Left forelimb (tissue), 1 donor: ENCODE results near the gene LGALSL.

Experiments used
- DNase-seq: peaks from one replicate; pipeline ENCODE4 v3.0.0-alpha.2; 2018; ENCODE audit warnings: low spot score

Gene LGALSL

DNA sequence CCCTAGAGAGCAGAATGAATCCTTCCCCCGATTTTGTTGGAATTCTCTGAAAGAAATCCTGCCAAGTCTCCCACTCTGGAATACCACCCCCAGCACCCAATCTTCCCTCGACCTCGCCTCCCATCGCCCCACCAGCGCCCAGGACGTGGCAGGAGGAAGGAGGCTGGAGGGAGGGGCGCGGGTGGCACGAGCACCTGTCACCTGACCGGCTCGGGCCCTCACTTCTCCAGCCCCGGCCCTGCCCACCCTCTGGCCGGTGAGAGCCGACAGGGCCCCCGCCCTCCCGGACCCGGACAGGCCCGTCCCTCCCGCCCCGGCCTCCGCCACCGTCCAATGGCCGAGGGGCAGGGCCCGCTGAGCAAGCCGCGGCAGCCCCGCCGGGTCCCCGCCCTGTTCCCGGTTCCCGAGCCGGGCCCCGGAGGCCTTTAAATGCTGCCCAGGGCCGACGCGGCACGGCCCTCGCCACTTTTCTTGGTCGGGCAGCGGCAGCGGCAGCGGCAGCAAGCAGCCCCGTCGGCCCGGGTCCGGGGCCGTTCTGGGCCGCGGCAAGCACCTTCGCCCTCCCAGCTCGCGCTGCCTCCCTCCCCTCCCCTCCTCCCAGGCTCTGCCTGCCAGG, at the start of gene LGALSL:
Gene LGALSL, plus strand, starts transcription at position 393 of the 616 bp plus-strand sequence. CDS start 384 bp downstream, outside the sequence.
- DNase-seq, result peak; percentile 89

DNA sequence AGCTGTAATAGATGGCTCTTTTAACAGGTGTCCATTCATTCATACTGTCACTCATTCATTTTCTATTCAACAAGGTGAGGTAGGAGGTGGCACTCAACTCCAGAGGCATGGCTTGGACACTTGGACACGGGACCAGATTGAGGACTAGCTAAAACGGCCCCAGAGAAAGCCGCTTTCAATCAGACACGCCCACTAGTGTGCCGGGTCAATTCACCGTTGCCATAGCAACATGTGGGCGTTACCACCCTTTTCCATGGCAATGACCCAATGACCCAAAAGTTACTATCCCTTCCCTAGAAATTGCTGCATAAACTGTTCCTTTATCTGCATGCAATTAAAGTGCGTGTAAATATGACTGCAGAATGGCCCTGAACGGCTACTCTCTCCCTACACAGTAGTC, 49.2 kb upstream of the LGALSL start:
- no peak for DNase-seq

DNA sequence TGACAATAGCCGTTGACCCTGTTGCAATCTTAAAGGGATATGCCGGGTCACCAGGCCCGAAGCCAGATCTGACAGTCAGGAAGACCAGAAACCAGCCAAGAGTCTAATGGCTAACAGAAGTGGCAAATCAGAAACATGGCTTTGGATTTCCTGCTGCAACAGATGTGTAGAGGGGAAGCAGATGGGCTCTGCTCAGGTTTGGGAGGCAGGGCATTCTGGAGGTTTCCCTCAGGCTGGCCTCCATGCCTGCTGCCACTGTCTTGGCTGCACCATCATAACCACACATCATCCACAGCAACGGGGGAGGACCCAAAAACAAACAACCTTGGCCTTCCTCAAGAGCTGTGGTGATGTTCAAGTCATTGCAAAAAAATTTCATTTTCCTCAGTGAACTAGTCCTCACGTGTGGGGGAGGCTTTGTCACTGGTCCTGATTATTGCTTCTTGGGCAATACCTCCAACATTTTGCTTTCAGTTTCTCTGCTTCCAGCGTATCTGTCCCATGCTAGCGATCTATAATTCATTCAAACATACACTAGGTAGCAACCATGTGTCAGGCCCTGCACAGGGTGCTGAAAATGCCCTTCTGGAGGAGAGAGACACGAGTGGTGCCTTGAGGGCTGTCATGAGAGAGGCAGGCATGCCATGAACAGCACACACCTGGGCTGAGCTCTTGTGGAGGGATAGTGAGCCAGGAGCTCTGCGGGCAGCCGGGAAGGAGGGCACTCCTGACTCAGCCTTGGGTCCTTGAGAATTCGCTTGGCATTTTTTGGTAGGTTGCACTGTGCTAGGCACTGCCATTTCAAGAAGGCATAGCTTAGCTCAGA, 48.2 kb upstream of the LGALSL start:
- DNase-seq, result no peak

DNA sequence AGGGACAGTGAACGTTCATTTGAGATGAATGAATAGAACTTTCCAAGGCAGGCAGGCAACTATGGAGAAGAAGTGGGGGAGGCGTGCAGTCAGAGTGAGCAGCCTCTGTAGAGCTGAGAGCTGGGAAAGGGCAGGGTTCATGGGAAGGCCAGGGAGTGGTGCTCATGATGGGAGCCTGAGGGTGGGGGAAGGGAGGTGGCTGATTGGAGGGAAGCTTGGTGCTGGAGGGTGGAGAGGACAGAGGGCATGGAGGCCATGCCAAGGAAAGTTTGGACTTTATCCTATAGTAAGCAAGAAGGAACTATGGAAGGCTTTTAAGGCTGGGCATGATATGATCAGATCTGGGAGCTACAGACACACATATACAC, 47.6 kb upstream of the LGALSL start:
- no peak for DNase-seq

DNA sequence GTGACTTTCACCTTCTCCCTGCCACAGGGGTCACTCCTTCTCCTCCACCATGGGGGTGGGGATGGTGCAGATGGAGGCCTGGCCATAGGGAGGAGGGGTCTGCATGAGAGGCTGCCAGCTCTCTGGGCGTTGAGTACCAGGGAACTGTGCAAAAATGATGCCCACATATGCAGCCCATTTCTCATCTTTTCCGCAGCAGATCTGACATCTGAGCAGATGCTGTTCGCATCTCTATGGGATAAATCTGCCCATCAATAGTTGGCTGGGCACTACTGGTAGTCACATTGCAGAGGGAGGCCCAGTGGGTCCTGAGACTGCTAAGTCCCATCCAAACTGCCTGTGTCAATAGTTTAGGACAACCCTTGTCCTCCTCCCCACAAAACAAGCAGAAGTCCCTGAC, 45.9 kb upstream of the LGALSL start:
- no peak for DNase-seq

DNA sequence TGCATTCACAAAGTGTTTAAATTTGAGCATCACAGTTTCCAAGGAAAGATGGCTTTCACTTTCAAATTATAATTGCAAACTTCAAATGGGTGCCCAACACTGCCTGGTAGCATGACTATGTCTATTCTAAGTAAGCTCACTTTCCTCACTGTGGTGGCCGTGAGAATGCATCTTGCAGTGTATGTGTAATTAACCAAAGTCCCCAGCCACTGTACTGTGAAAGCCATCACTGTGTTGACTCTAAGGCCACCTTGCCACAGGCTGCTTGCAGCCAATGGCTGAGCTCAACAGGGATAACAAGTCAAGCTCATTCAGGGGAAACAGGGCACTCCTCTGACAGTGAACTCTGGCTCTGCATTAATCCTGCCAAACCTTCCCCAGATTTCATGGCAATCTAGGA, 43.3 kb upstream of the LGALSL start:
- no peak for DNase-seq

DNA sequence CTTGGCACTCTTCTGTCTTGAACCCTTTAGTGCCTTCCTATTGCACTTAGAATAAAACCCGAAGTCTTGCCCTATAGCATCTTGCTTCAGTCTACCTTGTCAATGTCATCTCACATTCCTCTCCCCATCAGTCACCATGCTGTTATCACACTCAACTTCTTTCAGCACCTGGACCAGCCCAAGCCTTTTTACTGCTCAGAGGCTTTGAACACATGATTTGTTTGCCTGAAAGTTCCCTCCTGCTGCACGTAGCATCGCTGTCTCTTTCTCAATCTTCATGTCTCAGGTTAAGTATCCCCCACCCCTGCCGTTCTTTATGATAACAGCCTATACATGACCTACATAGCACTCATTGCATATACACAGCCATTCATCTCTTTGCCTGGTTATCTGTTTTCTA, 41.3 kb upstream of the LGALSL start:
- DNase-seq, result no peak

DNA sequence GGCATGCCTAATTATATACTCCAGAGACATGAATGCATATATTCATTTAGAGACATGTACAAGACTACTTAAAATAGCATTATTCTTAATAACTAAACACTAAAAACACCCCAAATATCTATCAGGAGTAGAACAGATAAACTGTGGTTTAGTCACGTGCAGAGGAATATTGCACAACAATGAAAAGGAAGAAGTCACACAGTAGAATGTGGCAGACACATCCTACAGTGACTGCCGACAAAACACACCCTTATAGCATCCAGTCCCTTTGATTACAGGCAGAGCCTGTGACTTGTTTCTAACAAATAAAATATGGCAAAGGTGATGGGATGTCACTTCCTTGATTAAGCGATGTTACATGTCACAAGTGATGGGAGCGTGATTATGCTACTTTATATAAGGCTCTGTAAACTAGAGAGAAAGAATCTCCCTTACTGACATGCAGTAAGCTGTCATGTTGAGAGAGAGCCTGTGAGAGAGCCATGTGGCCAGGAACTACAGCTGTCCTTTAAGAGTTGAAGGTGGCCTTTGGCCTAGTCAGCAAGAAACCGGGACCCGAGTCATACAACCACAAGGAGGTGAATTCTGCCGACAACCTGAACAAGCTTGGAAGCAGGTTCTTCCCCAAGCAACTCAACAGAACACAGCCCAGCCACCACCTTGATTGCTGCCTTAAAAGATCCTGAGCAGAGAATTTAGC, 39.1 kb upstream of the LGALSL start:
- DNase-seq, result no peak

DNA sequence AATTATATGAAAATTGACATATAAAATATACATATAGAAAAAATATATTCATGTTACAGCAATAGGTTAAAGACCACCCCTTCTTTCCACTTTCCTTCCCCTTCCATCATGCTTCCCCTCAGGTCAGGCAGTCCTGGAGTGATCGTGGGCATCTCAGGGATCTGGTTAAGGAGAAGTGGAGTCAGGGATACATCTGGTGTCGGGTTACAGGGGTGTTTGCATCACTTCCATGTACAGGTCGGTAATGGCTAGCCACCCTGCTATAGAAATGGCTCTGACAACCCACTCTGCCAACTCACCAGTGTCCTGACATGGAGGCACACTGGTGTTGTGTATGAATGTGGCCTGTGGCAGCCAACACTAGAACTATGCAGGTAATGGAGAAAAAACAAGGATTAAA, 36.3 kb upstream of the LGALSL start:
- DNase-seq, result no peak

DNA sequence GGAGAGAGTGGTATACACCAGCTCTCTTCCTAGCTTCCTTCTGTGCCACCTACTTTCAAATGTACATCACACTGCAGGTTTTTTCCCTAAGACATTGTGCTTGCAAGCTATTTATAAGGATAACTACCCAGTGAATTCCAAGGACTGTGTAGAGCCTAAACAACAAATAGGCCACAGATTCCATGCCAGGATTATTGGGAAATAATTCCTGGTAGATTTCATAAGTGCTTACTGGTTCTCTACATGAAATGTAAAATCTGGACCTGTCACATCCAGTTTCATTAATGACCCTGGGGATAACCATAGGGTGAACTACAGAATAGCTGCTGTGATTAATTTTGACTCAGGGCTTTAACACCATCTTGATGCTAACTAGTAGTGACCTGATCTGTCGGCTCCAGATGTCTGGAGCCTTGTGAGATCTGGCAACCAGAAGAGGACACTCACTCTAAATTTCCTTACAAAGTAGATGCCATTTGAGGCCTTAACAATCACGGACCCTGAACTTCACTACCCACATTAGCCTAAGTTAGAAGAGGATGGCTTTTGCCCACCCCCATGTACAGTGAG, 34.3 kb upstream of the LGALSL start:
- DNase-seq, result no peak

DNA sequence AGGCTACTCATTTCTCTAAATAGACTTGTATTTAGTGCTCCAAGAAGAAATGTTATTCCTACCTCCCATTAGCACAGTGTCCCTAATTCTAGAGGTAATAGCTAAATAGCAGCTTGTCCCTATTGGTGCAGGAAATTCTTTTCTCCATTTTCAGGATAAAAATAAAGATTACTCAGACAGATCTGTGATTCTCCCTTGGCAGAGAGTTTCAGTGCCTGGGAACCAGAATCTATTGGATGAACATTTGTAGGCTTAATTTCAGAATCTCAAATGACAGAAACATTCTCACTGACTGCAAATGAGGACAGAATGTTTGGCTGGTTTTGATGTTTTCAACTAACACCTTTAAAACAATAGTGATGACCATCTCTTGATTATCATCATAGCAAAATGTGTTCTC, 33.3 kb upstream of the LGALSL start:
- DNase-seq, result no peak

DNA sequence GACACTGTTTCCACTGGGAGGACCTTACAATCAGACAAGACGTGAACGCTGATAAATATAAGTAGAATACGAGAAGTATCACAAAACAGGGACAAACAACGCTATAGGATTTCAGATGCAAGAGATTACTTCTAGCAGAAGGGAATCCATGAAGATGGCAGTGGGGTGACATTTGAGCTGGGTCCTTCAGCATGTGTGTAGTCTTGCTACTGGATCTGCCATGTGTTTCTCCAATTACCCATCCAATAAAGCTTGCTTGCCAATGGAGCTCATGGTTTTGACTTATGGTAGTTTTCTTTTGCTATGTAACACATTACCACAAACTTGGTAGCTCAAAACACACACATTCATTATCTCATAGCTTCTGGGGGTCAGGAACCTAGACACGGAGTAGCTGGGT, 32.8 kb upstream of the LGALSL start:
- no peak for DNase-seq

DNA sequence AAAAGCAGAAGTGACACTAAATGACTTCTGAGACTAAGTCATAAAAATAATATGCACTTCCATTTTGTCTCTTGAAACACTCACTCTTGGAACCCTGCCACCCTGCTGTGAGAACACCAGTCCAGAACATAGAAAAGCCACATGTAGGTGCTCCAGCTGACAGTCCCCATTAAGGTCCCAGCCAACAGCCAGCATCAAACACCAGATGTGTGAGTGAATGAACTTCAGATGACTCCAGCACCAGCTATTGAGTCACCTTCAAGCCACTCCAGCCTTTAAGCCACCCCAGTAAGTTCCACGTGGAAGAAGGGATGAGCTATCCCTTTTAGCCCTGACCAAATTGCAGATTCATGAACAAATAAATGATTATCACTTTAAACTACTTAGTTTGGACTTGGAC, 31.5 kb upstream of the LGALSL start:
- no peak for DNase-seq

DNA sequence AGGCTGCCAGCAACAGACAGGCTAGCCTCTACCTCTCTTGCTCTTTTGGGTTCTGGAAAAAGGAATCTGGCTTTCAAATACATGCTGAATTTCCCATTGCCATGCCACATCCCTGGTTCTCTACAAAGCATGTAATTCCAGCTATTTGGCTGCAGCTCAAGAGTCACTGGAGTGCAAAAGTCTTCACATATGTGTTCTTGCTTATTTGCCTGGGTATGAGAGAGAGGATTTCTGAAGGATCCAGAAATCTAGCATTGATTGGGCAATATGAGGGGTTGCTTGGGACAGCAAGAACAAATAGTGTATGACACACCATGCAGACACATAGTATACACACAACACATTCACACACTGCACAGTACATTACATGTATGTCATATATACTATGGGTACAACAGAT, 30.7 kb upstream of the LGALSL start:
- no peak for DNase-seq

DNA sequence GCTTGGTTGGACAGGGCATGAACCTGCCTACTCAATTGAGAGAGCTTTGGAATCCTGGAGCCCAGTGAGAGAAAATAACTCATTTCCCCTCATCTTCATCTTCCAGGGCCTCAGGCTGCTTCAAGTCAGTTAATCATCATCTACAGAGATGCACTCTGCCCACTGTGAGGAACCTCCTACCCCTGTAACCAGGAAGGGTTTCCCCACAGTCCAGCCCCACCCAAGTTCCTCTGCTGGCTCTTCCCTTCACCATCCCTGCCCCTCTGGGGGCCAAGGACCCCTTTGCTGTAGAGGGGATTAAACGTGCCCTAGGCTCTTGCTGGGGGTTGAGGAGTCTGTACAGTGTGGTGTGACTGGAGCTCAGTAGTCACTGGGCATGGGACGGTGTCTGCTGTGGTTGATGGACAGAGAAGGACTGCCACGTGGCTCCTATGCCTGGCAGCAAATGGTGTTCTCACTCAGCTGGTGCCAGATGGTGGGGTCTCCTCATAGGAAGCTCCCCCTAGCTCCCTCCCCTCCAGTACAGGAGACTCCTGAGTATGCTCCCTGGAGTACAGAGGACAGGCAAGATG, 29.5 kb upstream of the LGALSL start:
- no peak for DNase-seq

DNA sequence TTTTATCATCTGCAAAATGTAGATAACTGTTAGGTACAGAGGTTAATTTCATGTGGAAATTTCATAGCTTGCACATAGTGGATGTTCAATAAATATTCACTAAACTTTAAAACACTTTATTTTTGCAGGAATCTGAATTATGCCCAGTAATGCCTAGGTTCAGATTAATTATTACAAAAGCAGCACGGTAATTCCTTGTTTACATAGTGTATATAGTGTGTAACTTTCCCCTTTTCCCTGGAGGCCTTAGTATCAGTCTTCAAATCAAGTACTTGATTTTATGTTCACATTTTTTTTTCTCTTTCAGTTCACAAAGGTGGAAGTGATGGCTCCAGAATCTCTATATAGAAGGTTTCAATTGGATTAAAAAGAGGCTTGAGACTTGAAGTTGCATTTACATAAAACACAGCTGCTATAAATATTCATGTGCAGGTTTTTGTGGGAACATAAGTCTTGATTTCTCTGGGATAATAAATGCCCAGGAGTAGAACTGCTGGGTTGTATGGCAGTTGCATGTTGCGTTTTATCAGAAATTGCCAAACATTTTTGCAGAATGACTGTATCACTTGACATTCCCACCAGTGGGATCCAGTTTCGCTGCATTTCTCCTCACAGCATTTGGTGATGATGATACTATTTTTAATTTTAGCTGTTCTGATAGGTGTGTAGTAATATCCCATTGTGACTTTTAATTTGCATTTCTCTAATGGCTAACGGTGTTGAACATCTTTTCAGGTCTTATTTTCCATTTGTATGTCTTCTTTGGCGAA, 27.6 kb upstream of the LGALSL start:
- no peak for DNase-seq

DNA sequence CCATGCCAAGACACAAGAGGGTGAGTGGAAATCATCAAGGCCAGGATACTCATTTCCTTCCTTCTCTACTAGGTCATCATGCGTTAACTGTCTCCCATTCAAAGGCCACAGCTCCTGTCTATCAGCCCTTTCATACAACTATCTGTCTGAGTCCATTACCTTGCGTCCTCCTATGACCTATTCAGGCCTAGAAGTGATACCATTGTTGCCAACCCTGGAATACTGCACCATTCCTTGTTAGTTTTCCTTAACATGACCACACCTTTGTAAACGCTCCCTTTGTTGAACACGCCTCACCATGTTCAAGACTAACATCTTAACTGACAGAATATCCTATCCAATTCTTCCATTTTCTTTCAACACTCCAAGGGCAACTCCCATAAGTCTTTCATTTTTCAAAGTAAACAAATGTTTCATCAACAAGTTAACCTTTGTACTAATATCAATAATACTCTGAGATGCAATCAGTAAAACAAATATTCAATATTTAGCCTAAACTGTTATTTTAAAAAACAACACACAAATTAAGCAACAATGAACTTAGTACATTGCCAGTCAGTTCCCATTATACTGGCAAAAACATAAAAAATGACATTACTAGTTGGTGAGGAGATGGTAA, 19.8 kb upstream of the LGALSL start:
- no peak for DNase-seq

DNA sequence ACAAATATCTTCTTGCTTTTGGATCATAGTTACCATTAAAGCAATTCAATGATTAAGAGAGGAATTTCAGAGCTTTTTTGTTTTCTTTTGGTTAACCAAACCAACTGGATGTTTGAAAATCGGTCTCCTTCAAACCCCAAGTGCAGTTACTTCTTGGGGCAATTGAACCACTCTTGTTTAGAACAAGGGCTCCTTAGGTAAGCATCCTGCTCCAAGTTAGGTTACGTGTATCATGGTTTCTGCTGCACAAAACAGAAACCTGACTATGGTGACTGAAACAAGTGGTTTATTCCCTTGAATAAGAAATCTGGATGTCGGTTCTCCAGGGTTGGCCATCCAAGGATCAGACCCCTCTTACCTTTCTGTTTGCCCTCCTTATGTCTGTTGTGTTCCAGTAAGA, 16.1 kb upstream of the LGALSL start:
- DNase-seq, result no peak

DNA sequence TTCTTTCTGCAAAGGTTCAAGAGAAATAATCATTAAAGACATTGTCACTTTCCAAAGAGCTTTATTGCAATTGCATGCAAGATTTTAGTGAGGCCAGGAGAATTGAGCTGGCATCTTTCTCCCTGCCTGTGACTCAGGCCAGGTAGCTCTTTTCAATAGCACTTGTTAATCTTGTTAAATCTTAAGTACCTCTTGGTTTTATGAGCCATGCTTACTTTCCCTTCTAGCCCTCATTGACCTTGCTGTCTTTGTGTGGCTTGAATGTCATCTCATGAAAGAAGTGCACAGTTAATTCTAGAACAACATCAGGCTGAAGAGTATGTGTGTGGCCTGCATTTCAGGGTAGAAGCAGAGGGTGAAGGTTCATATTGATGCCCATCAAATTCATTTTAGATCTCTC, 14.8 kb upstream of the LGALSL start:
- DNase-seq, result no peak

DNA sequence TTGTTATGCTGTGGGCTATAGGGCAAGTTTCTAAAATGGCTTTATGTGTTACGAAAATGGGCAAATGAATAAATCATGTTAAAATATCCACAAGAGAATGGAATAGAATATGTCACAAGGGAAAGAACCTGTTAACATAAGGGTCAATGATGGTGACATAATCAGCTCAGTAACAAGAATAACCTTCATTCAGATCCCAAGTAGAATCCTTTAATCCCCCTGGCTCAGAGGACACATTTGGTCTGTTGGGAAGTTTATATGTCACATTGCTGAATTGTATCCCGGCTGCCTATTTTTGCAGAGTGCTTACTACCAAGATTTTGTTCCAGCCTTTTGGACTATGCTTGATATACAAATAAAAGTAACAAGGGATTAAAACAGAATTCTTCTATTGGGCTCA, 13.1 kb upstream of the LGALSL start:
- no peak for DNase-seq

DNA sequence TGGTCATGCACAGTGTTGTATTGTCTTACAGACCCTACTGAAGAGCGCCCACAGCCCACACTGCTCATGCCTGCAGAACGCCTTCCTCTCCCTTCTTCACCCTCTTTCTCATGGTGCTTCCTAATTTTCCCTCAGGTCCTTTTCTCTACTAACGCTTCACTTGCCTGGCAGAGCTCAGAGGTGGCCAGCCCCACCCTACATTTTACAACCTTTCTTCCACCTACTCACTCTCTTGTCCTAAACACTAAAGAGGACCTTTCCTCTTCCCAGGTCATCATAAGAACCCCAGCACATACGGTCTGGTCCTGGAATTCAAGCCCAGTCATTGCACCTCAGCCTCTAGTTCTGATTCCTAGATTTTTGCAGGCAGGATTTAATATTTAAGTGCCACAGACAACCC, 11.7 kb upstream of the LGALSL start:
- DNase-seq, result no peak
